HepG2 (cell line): Measurements from ENCODE around the gene CLEC2B. TPM values are rescaled to one million over a fixed set of nuclear protein-coding genes. Genes with fewer than 3 reads are reported as not detected.

ENCODE experiments used
- ATAC-seq: fragments of 200-7000 bp; cut with Tn5 transposase; 3 replicates; pipeline ENCODE4 v1.9.1; 2020; ENCODE audit warnings: mild to moderate bottlenecking, moderate library complexity
- BruUV-seq: library from RNA; stranded (reverse); fragments of 400-500 nt; replicated peaks from 2 replicates; lab custom pipeline; 2021; lab: Mats Ljungman, UMichigan
- CTCF ChIA-PET: fragments of 300-600 bp; formaldehyde crosslinking; extraction: SDS; loops from one replicate; lab custom pipeline; 2021; ENCODE audit warnings: low total read pairs, inconsistent platforms, low intra/inter-chr PET ratio; lab: Yijun Ruan, JAX
- POLR2A ChIA-PET: fragments of 350-600 bp; sonication (Branson Sonifier 250); formaldehyde crosslinking; loops from one replicate; lab custom pipeline; 2020; ENCODE audit warnings: antibody characterized with exemption, inconsistent platforms; lab: Yijun Ruan, JAX
- DNase-seq: peaks from one replicate; pipeline ENCODE4 v3.0.0-alpha.2; 2015; ENCODE audit warnings: low spot score
- FAIRE-seq: peaks from 3 replicates; lab custom pipeline; 2011; peaks lifted over from hg19 to GRCh38; lab: Jason Lieb, UNC
- H2AFZ ChIP-seq: one replicate; pipeline ENCODE4 v1.6.1; 2011; ENCODE audit warnings: low read length, inconsistent platforms
- H3K27ac ChIP-seq: fragments of 300-600 bp; 3 replicates; pipeline ENCODE4 v1.8.0; 2011; ENCODE audit warnings: mixed run types, mild to moderate bottlenecking, mixed read lengths, low read length, inconsistent platforms; ENCODE audit not compliant: insufficient read depth; ENCODE audit errors: extremely low read length
- H3K27me3 ChIP-seq, 2 experiments: fragments of 200-600 bp in 1 of 2; 2 replicates in 1 of 2; 3 replicates in 1 of 2; pipeline versions ENCODE4 v1.6.0 to v1.8.0; 2011; ENCODE audit warnings: low read length in 2 of 2, mild to moderate bottlenecking in 2 of 2, moderate library complexity in 2 of 2, inconsistent platforms in 1 of 2; ENCODE audit not compliant: insufficient read depth in 2 of 2, control insufficient read depth in 1 of 2
- H3K36me3 ChIP-seq, 2 experiments: fragments of 200-600 bp in 1 of 2; replicated peaks in 1 of 2; 2 replicates in 1 of 2; 3 replicates in 1 of 2; pipeline versions ENCODE4 v1.5.1 to v1.8.0; 2011; ENCODE audit warnings: low read length in 2 of 2, inconsistent platforms in 1 of 2; ENCODE audit not compliant: insufficient read depth in 2 of 2, control insufficient read depth in 1 of 2
- H3K4me1 ChIP-seq: 2 replicates; pipeline ENCODE4 v1.5.1; 2012; ENCODE audit warnings: low read length, inconsistent platforms; ENCODE audit not compliant: insufficient read depth
- H3K4me2 ChIP-seq: 2 replicates; pipeline ENCODE4 v1.6.0; 2011; ENCODE audit warnings: low read depth, low read length, inconsistent platforms
- H3K4me3 ChIP-seq, 3 experiments: fragments of 200-600 bp in 1 of 3; sonication (generic), shearing (Covaris generic) in 1 of 3; replicated peaks in 1 of 3; 2 replicates each; pipeline ENCODE4 v1.5.1; 2011 to 2016; ENCODE audit warnings: low read length in 3 of 3, inconsistent platforms in 2 of 3, low read depth in 2 of 3, mild to moderate bottlenecking in 2 of 3, control low read depth in 1 of 3, mixed read lengths in 1 of 3; ENCODE audit not compliant: insufficient read depth in 1 of 3
- H3K79me2 ChIP-seq: one replicate; pipeline ENCODE4 v1.6.1; 2011; ENCODE audit warnings: low read length, inconsistent platforms; ENCODE audit not compliant: insufficient read depth
- H3K9ac ChIP-seq: 2 replicates; pipeline ENCODE4 v1.6.0; 2011; ENCODE audit warnings: mild to moderate bottlenecking, low read depth, low read length, inconsistent platforms; ENCODE audit not compliant: insufficient read depth
- H3K9me3 ChIP-seq: 2 replicates; pipeline ENCODE4 v1.5.1; 2012; ENCODE audit warnings: mild to moderate bottlenecking, low read length
- H4K20me1 ChIP-seq: 2 replicates; pipeline ENCODE4 v1.6.0; 2011; ENCODE audit warnings: inconsistent platforms, mild to moderate bottlenecking, low read length, moderate library complexity; ENCODE audit not compliant: insufficient read depth
- AGO1 ChIP-seq: fragments of 200-400 bp; formaldehyde crosslinking; IDR thresholded peaks from 2 replicates; pipeline ENCODE4 v1.6.1; 2017; ENCODE audit warnings: mild to moderate bottlenecking, low read depth, low read length, moderate library complexity; ENCODE audit not compliant: poor library complexity, severe bottlenecking
- ARNT2 ChIP-seq: sonication (generic); formaldehyde crosslinking; IDR thresholded peaks from 2 replicates; pipeline ENCODE4 v1.8.0; 2022; ENCODE audit warnings: mild to moderate bottlenecking, low read depth, missing genetic modification reagents, moderate library complexity
- EEA1 ChIP-seq: sonication (generic); formaldehyde crosslinking; IDR thresholded peaks from 2 replicates; pipeline ENCODE4 v1.5.1; 2020; ENCODE audit warnings: mild to moderate bottlenecking, missing genetic modification reagents, borderline replicate concordance
- GATA4 ChIP-seq: sonication (generic); IDR thresholded peaks from 2 replicates; pipeline ENCODE4 v1.6.1; 2016; ENCODE audit warnings: antibody characterized with exemption, low read depth, borderline replicate concordance
- HNF4G ChIP-seq, 2 experiments: sonication (generic) in 1 of 2; formaldehyde crosslinking in 1 of 2; IDR thresholded peaks; 2 replicates each; pipeline versions ENCODE4 v1.4.0 to v1.6.1; 2011 to 2020; ENCODE audit warnings: borderline replicate concordance in 2 of 2, low read depth in 2 of 2, mild to moderate bottlenecking in 2 of 2, low read length in 1 of 2, missing genetic modification reagents in 1 of 2, moderate library complexity in 1 of 2
- MIER3 ChIP-seq: IDR thresholded peaks from 2 replicates; pipeline ENCODE4 v1.6.1; 2016; ENCODE audit warnings: missing compliant biosample characterization, borderline replicate concordance
- NFIC ChIP-seq: IDR thresholded peaks from 2 replicates; pipeline ENCODE4 v1.6.1; 2012; ENCODE audit warnings: mild to moderate bottlenecking, low read length, inconsistent platforms
- SMAD3 ChIP-seq: sonication (generic); formaldehyde crosslinking; IDR thresholded peaks from 2 replicates; pipeline ENCODE4 v1.4.0; 2020; ENCODE audit warnings: missing genetic modification reagents
- SOX6 ChIP-seq, 2 experiments: fragments of 450-650 bp in 1 of 2; sonication (generic) in 1 of 2; formaldehyde crosslinking in 1 of 2; IDR thresholded peaks; 2 replicates each; pipeline versions ENCODE4 v1.4.0 to v1.6.1; 2017 to 2020; ENCODE audit warnings: antibody characterized with exemption in 1 of 2, mild to moderate bottlenecking in 1 of 2, missing genetic modification reagents in 1 of 2
- ZFYVE20 ChIP-seq: sonication (generic); formaldehyde crosslinking; IDR thresholded peaks from 2 replicates; pipeline ENCODE4 v1.8.0; 2023; ENCODE audit warnings: low read depth, mild to moderate bottlenecking, moderate library complexity, missing genetic modification reagents, borderline replicate concordance
- ZNF644 ChIP-seq: IDR thresholded peaks from 2 replicates; pipeline ENCODE4 v1.6.1; 2016; ENCODE audit warnings: low read depth
- ZSCAN22 ChIP-seq: sonication (generic); formaldehyde crosslinking; IDR thresholded peaks from 2 replicates; pipeline ENCODE4 v1.4.0; 2020; ENCODE audit warnings: mild to moderate bottlenecking, missing genetic modification reagents
- WGBS: methylation state at CpG from one replicate; pipeline ENCODE4 v1.1.6; 2017; ENCODE audit warnings: low lambda C conversion rate; 5-methylcytosine and 5-hydroxymethylcytosine counted together
- in situ Hi-C: cut with HindIII; loops from 2 replicates; pipeline ENCODE4 v1.10.0; 2017; ENCODE audit warnings: low pct_unique_long_range_greater_than_20kb; ENCODE audit not compliant: extremely low pct_ligation_motif_present
- intact Hi-C: fragments of 100-400 bp; cut with micrococcal nuclease; formaldehyde crosslinking; loops from one replicate; pipeline ENCODE4 v1.10.0; 2022; ENCODE audit not compliant: unreplicated experiment
- polyA plus RNA-seq, 8 experiments: library from polyadenylated mRNA; depleted of rRNA in 3 of 8; stranded (reverse) in 7 of 8; unstranded in 1 of 8; fragments of >200 nt; fragmentation: Illumina TruSeq in 4 of 8; extraction: Trizol in 4 of 8; gene quantifications; 2 replicates each; pipeline versions ENCODE4 v1.2.1 to v1.2.3, GENCODE V29; 2011 to 2016; ENCODE audit warnings: low read depth in 4 of 8, missing spikeins in 1 of 8, mixed read lengths in 1 of 8; ENCODE audit not compliant: insufficient read depth in 1 of 8
- total RNA-seq, 5 experiments: library from RNA; depleted of rRNA; stranded (reverse); fragments of >200 nt; fragmentation: Illumina TruSeq; extraction: Trizol; gene quantifications; 2 replicates each; pipeline ENCODE4 v1.2.3, GENCODE V29; 2016; ENCODE audit warnings: low read depth in 1 of 5
- TF ChIP-seq, protein P1 (sequence below): sonication (generic); formaldehyde crosslinking; IDR thresholded peaks from 2 replicates; pipeline ENCODE4 v1.4.0; 2020; ENCODE audit warnings: missing genetic modification reagents, mild to moderate bottlenecking, borderline replicate concordance

The CLEC2B gene
- total and polyA plus RNA-seq, 2 of the 13 experiments (the other 11 are each of a cell fraction or from before 2014, with no cell fraction given), result not detected

- FAIRE-seq, result no peak
- Histone ChIP-seq H4K20me1 (no peaks in the 10 kb centered on the region), H3K27me3 (0 out of 5 replicates have a peak, but pooled peaks cover 0 to 4% of the 10 kb centered on the region in 2 experiments), H2AFZ (no peak overlapping the region), H3K9me3 (no peaks in the 10 kb centered on the region), H3K27ac (no peak overlapping the region), H3K4me1 (no peaks in the 10 kb centered on the region), H3K4me3 (no peak overlapping the region), H3K4me2 (no peak overlapping the region), H3K79me2 (no peaks in the 10 kb centered on the region), H3K36me3 (no peaks in the 10 kb centered on the region), H3K9ac (no peak overlapping the region)
- BruUV-seq, result no TSS peak
- WGBS, result 0% methylated on average over 1 of the region's 1 CpG
- in situ Hi-C loops, result no loop called here
- CTCF ChIA-PET, result no interaction called here
- intact Hi-C loops, result no loop called here
- POLR2A ChIA-PET, result no interaction called here
- ATAC-seq, result no peak
- DNase-seq, result no peak
- TF ChIP-seq EEA1, result no peak
- TF ChIP-seq ARNT2 (CRISPR knock-in tag), result no peak
- TF ChIP-seq ZNF644 (CRISPR knock-in tag), result no peak
- TF ChIP-seq SOX6 (IDR thresholded peaks at IDR 0.05), result no peak
- TF ChIP-seq SOX6 (CRISPR knock-in tag; IDR thresholded peaks at IDR 0.05), result no peak
- no peak for TF ChIP-seq GATA4
- no peak for TF ChIP-seq AGO1
- TF ChIP-seq MIER3 (CRISPR knock-in tag), result no peak
- TF ChIP-seq SMAD3, result no peak
- TF ChIP-seq, protein P1, sequence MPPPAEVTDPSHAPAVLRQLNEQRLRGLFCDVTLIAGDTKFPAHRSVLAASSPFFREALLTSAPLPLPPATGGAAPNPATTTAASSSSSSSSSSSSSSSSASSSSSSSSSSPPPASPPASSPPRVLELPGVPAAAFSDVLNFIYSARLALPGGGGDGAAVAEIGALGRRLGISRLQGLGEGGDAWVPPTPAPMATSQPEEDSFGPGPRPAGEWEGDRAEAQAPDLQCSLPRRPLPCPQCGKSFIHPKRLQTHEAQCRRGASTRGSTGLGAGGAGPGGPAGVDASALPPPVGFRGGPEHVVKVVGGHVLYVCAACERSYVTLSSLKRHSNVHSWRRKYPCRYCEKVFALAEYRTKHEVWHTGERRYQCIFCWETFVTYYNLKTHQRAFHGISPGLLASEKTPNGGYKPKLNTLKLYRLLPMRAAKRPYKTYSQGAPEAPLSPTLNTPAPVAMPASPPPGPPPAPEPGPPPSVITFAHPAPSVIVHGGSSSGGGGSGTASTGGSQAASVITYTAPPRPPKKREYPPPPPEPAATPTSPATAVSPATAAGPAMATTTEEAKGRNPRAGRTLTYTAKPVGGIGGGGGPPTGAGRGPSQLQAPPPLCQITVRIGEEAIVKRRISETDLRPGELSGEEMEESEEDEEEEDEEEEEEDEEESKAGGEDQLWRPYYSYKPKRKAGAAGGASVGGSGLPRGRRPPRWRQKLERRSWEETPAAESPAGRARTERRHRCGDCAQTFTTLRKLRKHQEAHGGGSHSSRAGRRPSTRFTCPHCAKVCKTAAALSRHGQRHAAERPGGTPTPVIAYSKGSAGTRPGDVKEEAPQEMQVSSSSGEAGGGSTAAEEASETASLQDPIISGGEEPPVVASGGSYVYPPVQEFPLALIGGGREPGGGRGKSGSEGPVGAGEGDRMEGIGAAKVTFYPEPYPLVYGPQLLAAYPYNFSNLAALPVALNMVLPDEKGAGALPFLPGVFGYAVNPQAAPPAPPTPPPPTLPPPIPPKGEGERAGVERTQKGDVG (CRISPR knock-in tag), result no peak
- no peak for TF ChIP-seq ZSCAN22
- no peak for TF ChIP-seq NFIC
- TF ChIP-seq ZFYVE20, result no peak
- TF ChIP-seq HNF4G (IDR thresholded peaks at IDR 0.05; ENCODE audit: borderline replicate concordance, low read depth, low read length), result no peak
- no peak for TF ChIP-seq HNF4G (CRISPR knock-in tag; IDR thresholded peaks at IDR 0.05; ENCODE audit: borderline replicate concordance, low read depth)
These were observed 13.0 kb downstream of the CLEC2B start for GRCh38 chr12:9856151-9856550.
